ENCODE results near the gene PDLIM4. TPM values are rescaled to one million over a fixed set of nuclear protein-coding genes. Genes with fewer than 3 reads are reported as not detected.

PDLIM4 gene
- total RNA-seq, 1 experiment from 2014 or later, result 7.6 TPM

GRCh38 chr5:132301344-132302271 lies 44.1 kb downstream of the PDLIM4 start:
- Histone ChIP-seq H3K27me3 (ENCODE audit: insufficient read depth, low read length) (no peaks in the 10 kb centered on the region), H3K9me3 (ENCODE audit: control insufficient read depth, low read depth, low read length) (no peaks in the 10 kb centered on the region), H3K79me1 (ENCODE audit: insufficient read depth, low read depth, low read length, poor library complexity, severe bottlenecking) (no peaks in the 10 kb centered on the region), H2BK12ac (ENCODE audit: insufficient read length, low read depth, low read length) (no peak overlapping the region), H3K4me2 (ENCODE audit: insufficient read depth, insufficient read length, low read length) (no peak overlapping the region), H3K23me2 (ENCODE audit: insufficient read length, low read depth, low read length, poor library complexity, severe bottlenecking) (no peaks in the 10 kb centered on the region), H4K5ac (ENCODE audit: insufficient read length, low read depth, low read length) (no peak overlapping the region), H2BK120ac (ENCODE audit: low read depth, low read length, poor library complexity, severe bottlenecking) (no peak overlapping the region), H3K56ac (ENCODE audit: insufficient read length, low read depth, low read length) (no peak overlapping the region), H2BK5ac (ENCODE audit: insufficient read length, low read length) (no peak overlapping the region), H4K91ac (ENCODE audit: insufficient read length, low read depth, low read length) (no peak overlapping the region), H3K4me1 (ENCODE audit: insufficient read depth, low read length) (no peaks in the 10 kb centered on the region), H2BK20ac (ENCODE audit: low read depth, low read length, poor library complexity, severe bottlenecking) (no peak overlapping the region), H3K18ac (ENCODE audit: insufficient read length, low read depth, low read length) (no peak overlapping the region), H3K79me2 (ENCODE audit: insufficient read depth, low read length) (no peaks in the 10 kb centered on the region), H3T11ph (ENCODE audit: low read length) (no peak overlapping the region), H2BK15ac (ENCODE audit: low read depth, low read length) (no peak overlapping the region), H3K9ac (ENCODE audit: extremely low read depth, insufficient read length, low read length) (no peak overlapping the region), H3K14ac (ENCODE audit: insufficient read depth, low read length) (no peak overlapping the region; the same call in 1 of the 2 replicates), H3K27ac (ENCODE audit: insufficient read length, low read depth, low read length) (no peak overlapping the region), H2AK5ac (ENCODE audit: insufficient read length, low read length) (no peak overlapping the region), H3K4ac (ENCODE audit: low read depth, low read length) (no peak overlapping the region), H2AFZ (ENCODE audit: low read length) (no peak overlapping the region), H4K20me1 (ENCODE audit: control insufficient read depth, insufficient read depth, insufficient read length) (peaks cover 2% of the 10 kb centered on the region), H4K8ac (replicated peaks; ENCODE audit: insufficient read length, low read depth, low read length) (no peak overlapping the region), H3K23ac (ENCODE audit: insufficient read length, low read depth, low read length) (no peak overlapping the region)
- H3K36me3 Mint-ChIP-seq (ENCODE audit: insufficient read depth in 1 of 3, low read depth in 3 of 3), result peaks cover 0 to 5% (median 0%) of the 10 kb centered on the region in 3 experiments; a peak in 2 of 7 replicates
- H3K4me3 Mint-ChIP-seq, result no peak overlapping the region
- no peak for TF ChIP-seq CTCF (conservative IDR thresholded peaks at IDR 0.05)
- no peak overlapping the region for H3K27ac Mint-ChIP-seq
- H3K27me3 Mint-ChIP-seq (ENCODE audit: low read depth), result peaks cover 2% of the 10 kb centered on the region
- H3K9me3 Mint-ChIP-seq, result peaks cover 0 to 3% of the 10 kb centered on the region in 2 experiments; a peak in 4 of 5 replicates
- H3K4me1 Mint-ChIP-seq, result peaks cover 4 to 11% of the 10 kb centered on the region in 2 experiments; a peak in 3 of 4 replicates
- no peak for DNase-seq
- WGBS (ENCODE audit: extremely low coverage, insufficient read length, low lambda C conversion rate), result no CpG with 5 or more reads among the region's 11 CpGs

Measured in H9 (cell line).